GM12801 (cell line): ENCODE data around the gene FSCN2.

Experiments used
- CTCF ChIP-seq: IDR thresholded peaks from one replicate; pipeline ENCODE4 v1.5.1; 2011; ENCODE audit warnings: control low read depth; ENCODE audit not compliant: insufficient read length; ENCODE audit errors: extremely low read depth

FSCN2 gene

GRCh38 chr17:81557276-81558114 lies 29.3 kb downstream of the FSCN2 start:
- no peak for TF ChIP-seq CTCF

GRCh38 chr17:81558115-81558468 lies 29.9 kb downstream of the FSCN2 start:
- no peak for TF ChIP-seq CTCF

GRCh38 chr17:81558941-81559806 lies 31.0 kb downstream of the FSCN2 start:
- TF ChIP-seq CTCF = no peak

- TF ChIP-seq CTCF = no peak
Measured at GRCh38 chr17:81561494-81561885, 33.3 kb downstream of the FSCN2 start.

- TF ChIP-seq CTCF = no peak
Measured at GRCh38 chr17:81563861-81564586, 35.8 kb downstream of the FSCN2 start.

- TF ChIP-seq CTCF = no peak
Measured at GRCh38 chr17:81564778-81565177, 36.6 kb downstream of the FSCN2 start.

- TF ChIP-seq CTCF = no peak
Measured at GRCh38 chr17:81565231-81565630, 37.1 kb downstream of the FSCN2 start.
